OCI-LY3 (cell line): Measurements from ENCODE around the gene PGA4.

Experiments used
- EZH2phosphoT487 ChIP-seq: fragments of 200-600 bp; shearing (Covaris generic); IDR thresholded peaks from 2 replicates; pipeline ENCODE4 v1.6.1; 2018; ENCODE audit warnings: antibody characterized with exemption, mixed run types, low read depth
- TF ChIP-seq, protein P1 (sequence below): fragments of 200-600, 300-600 bp; sonication (generic); IDR thresholded peaks from 2 replicates; pipeline ENCODE4 v1.5.1; 2014; ENCODE audit warnings: antibody characterized with exemption, low read length, low read depth

DNA sequence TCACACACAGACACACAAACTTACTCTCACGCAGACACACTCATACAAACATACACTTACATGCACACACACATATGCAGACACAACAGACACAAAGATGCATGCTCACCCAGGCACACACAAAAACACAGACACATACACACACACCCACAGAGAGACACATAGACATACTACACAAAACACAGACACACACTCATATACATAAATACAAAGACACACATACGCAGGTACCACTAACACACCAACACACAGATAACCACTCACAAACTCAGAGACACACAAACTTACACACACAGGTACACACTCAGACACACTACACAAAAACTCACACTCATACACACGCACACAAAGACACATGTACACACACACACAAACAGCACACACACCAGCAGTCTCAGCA is 50.6 kb downstream of the PGA4 start:
- TF ChIP-seq, protein P1, sequence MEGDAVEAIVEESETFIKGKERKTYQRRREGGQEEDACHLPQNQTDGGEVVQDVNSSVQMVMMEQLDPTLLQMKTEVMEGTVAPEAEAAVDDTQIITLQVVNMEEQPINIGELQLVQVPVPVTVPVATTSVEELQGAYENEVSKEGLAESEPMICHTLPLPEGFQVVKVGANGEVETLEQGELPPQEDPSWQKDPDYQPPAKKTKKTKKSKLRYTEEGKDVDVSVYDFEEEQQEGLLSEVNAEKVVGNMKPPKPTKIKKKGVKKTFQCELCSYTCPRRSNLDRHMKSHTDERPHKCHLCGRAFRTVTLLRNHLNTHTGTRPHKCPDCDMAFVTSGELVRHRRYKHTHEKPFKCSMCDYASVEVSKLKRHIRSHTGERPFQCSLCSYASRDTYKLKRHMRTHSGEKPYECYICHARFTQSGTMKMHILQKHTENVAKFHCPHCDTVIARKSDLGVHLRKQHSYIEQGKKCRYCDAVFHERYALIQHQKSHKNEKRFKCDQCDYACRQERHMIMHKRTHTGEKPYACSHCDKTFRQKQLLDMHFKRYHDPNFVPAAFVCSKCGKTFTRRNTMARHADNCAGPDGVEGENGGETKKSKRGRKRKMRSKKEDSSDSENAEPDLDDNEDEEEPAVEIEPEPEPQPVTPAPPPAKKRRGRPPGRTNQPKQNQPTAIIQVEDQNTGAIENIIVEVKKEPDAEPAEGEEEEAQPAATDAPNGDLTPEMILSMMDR: no peak
- TF ChIP-seq EZH2phosphoT487: no peak
